Endothelial cell of umbilical vein (primary cell): Measurements from ENCODE around the gene CD58. TPM values are rescaled to one million over a fixed set of nuclear protein-coding genes. Genes with fewer than 3 reads are reported as not detected.

Experiments
- BruUV-seq: library from RNA; stranded (reverse); fragments of 400-500 nt; replicated peaks from 2 replicates; lab custom pipeline; 2021; lab: Mats Ljungman, UMichigan
- CTCF ChIA-PET: fragments of 300-600, 350-600 bp; sonication (Branson Sonifier 250); formaldehyde crosslinking; loops from one replicate; lab custom pipeline; 2021; ENCODE audit warnings: antibody characterized with exemption, inconsistent platforms; lab: Charles Lee
- POLR2A ChIA-PET: fragments of 300-600, 350-600 bp; sonication (Branson Sonifier 250); formaldehyde crosslinking; loops from one replicate; lab custom pipeline; 2021; ENCODE audit warnings: antibody characterized with exemption, inconsistent platforms; lab: Charles Lee
- DNase-seq: peaks from one replicate; pipeline ENCODE4 v3.0.0-alpha.2; 2011; ENCODE audit warnings: low read depth, low spot score
- FAIRE-seq: peaks from 2 replicates; lab custom pipeline; 2011; peaks lifted over from hg19 to GRCh38; lab: Jason Lieb, UNC
- H2AFZ ChIP-seq: 2 replicates; pipeline ENCODE4 v1.6.0; 2012; ENCODE audit warnings: low read depth, low read length, control low read depth, inconsistent platforms
- H3K27ac ChIP-seq: 2 replicates; pipeline ENCODE4 v1.5.1; 2011; ENCODE audit warnings: low read depth, mild to moderate bottlenecking, control low read depth, low read length, moderate library complexity; ENCODE audit not compliant: insufficient read depth
- H3K27me3 ChIP-seq, 2 experiments: 2 replicates each; pipeline versions ENCODE4 v1.6.0 to v1.6.1; 2011; ENCODE audit warnings: low read length in 2 of 2, mixed read lengths in 1 of 2; ENCODE audit not compliant: control insufficient read depth in 2 of 2, insufficient read depth in 2 of 2
- H3K36me3 ChIP-seq, 2 experiments: 2 replicates in 1 of 2; 3 replicates in 1 of 2; pipeline ENCODE4 v1.5.1; 2011; ENCODE audit warnings: low read length in 2 of 2, mild to moderate bottlenecking in 1 of 2, moderate library complexity in 1 of 2; ENCODE audit not compliant: control insufficient read depth in 2 of 2, insufficient read depth in 2 of 2; ENCODE audit errors: extremely low read depth in 1 of 2
- H3K4me1 ChIP-seq: 3 replicates; pipeline ENCODE4 v1.5.1; 2011; ENCODE audit warnings: mild to moderate bottlenecking, low read length; ENCODE audit not compliant: control insufficient read depth, insufficient read depth; ENCODE audit errors: extremely low read depth
- H3K4me2 ChIP-seq: 2 replicates; pipeline ENCODE4 v1.6.1; 2011; ENCODE audit warnings: low read length, control low read depth, mixed read lengths; ENCODE audit not compliant: insufficient read depth
- H3K4me3 ChIP-seq, 3 experiments: fragments of 200-600 bp in 1 of 3; sonication (generic), shearing (Covaris generic) in 1 of 3; replicated peaks in 1 of 3; 2 replicates each; pipeline ENCODE4 v1.5.1; 2011 to 2016; ENCODE audit warnings: control low read depth in 3 of 3, low read length in 3 of 3, mild to moderate bottlenecking in 2 of 3, inconsistent platforms in 1 of 3, low read depth in 1 of 3, moderate library complexity in 1 of 3; ENCODE audit not compliant: insufficient read depth in 1 of 3
- H3K79me2 ChIP-seq: 2 replicates; pipeline ENCODE4 v1.6.0; 2012; ENCODE audit warnings: low read length, inconsistent platforms; ENCODE audit not compliant: control insufficient read depth, insufficient read depth
- H3K9ac ChIP-seq: replicated peaks from 2 replicates; pipeline ENCODE3; 2011; ENCODE audit warnings: low read length, control low read depth; ENCODE audit not compliant: insufficient read depth; ENCODE audit errors: extremely low read depth
- H3K9me1 ChIP-seq: replicated peaks from 3 replicates; pipeline ENCODE4 v1.6.0; 2011; ENCODE audit warnings: mild to moderate bottlenecking, low read length; ENCODE audit not compliant: control insufficient read depth, insufficient read depth; ENCODE audit errors: extremely low read depth
- H3K9me3 ChIP-seq: replicated peaks from 2 replicates; pipeline ENCODE4 v1.5.1; 2012; ENCODE audit warnings: low read length, inconsistent platforms; ENCODE audit not compliant: control insufficient read depth, insufficient read depth
- H4K20me1 ChIP-seq: replicated peaks from 2 replicates; pipeline ENCODE3; 2011; ENCODE audit warnings: mild to moderate bottlenecking, low read length; ENCODE audit not compliant: control insufficient read depth, insufficient read depth; ENCODE audit errors: extremely low read depth
- CTCF ChIP-seq, 2 donors: IDR thresholded peaks; 1 replicate in 1 of 2; 2 replicates in 1 of 2; pipeline ENCODE4 v1.5.1; 2011; ENCODE audit warnings: low read length in 2 of 2, mild to moderate bottlenecking in 2 of 2, moderate library complexity in 2 of 2, control low read depth in 1 of 2, inconsistent platforms in 1 of 2, low read depth in 1 of 2; ENCODE audit not compliant: insufficient read depth in 1 of 2; ENCODE audit errors: extremely low read depth in 1 of 2
- EZH2 ChIP-seq: IDR thresholded peaks from 2 replicates; pipeline ENCODE4 v1.6.1; 2012; ENCODE audit warnings: borderline replicate concordance, low read depth, mild to moderate bottlenecking, moderate library complexity, low read length, inconsistent platforms; ENCODE audit not compliant: severe bottlenecking
- FOS ChIP-seq: IDR thresholded peaks from 2 replicates; pipeline ENCODE4 v1.6.1; 2011; ENCODE audit warnings: mild to moderate bottlenecking, low read length, moderate library complexity, borderline replicate concordance; ENCODE audit not compliant: insufficient read depth
- GATA2 ChIP-seq: IDR thresholded peaks from 2 replicates; pipeline ENCODE4 v1.7.0; 2011; ENCODE audit warnings: low read depth, mild to moderate bottlenecking, moderate library complexity, mixed read lengths, low read length; ENCODE audit not compliant: insufficient read length, insufficient read depth
- JUN ChIP-seq: IDR thresholded peaks from 2 replicates; pipeline ENCODE4 v1.6.1; 2011; ENCODE audit warnings: borderline replicate concordance, low read depth; ENCODE audit not compliant: insufficient read length, insufficient read depth
- MAX ChIP-seq: IDR thresholded peaks from 2 replicates; pipeline ENCODE4 v1.6.1; 2011; ENCODE audit not compliant: insufficient read depth, insufficient read length
- MYC ChIP-seq: IDR thresholded peaks from one replicate; pipeline ENCODE4 v1.6.1; 2011; ENCODE audit warnings: mild to moderate bottlenecking, low read depth, low read length
- POLR2A ChIP-seq: IDR thresholded peaks from 2 replicates; pipeline ENCODE4 v1.6.1; 2012; ENCODE audit warnings: low read depth, mild to moderate bottlenecking, control low read depth, low read length
- POLR2AphosphoS5 ChIP-seq: IDR thresholded peaks from 2 replicates; pipeline ENCODE4 v1.6.1; 2012; ENCODE audit warnings: low read depth, mild to moderate bottlenecking, control low read depth, low read length, moderate library complexity; ENCODE audit not compliant: insufficient read depth
- dilution Hi-C: fragments of 300-500 bp; cut with MboI; formaldehyde crosslinking; loops from one replicate; pipeline ENCODE4 v1.15.0; 2019; ENCODE audit warnings: low sequenced_read_pairs; ENCODE audit not compliant: extremely low pct_ligation_motif_present
- intact Hi-C: fragments of 100-400 bp; cut with micrococcal nuclease; formaldehyde crosslinking; loops from one replicate; pipeline ENCODE4 v1.10.0; 2022
- polyA plus RNA-seq, 4 experiments: library from polyadenylated mRNA; depleted of rRNA in 3 of 4; stranded (reverse) in 3 of 4; unstranded in 1 of 4; fragments of >200 nt; gene quantifications; 2 replicates each; pipeline versions ENCODE4 v1.2.1 to v1.2.3, GENCODE V29; 2011 to 2012; ENCODE audit warnings: missing spikeins in 1 of 4
- total RNA-seq: library from RNA; stranded (reverse); gene quantifications from 2 replicates; pipeline ENCODE4 v1.2.3, GENCODE V29; 2021

The CD58 gene
- total and polyA plus RNA-seq, 2 donors (not counting 3 experiments of a cell fraction or from before 2014, with no cell fraction given): 9.8 to 12.7 TPM

- dilution Hi-C loops (loop anchor here (25.0 kb wide), 1 partner anchor 106 kb away; no protein-coding TSS in a partner anchor), intact Hi-C loops (no loop called here)
- no TSS peak for BruUV-seq
- POLR2A ChIA-PET: no interaction called here
- Histone ChIP-seq H3K4me2 (no peak overlapping the region), H3K9me3 (no peaks in the 10 kb centered on the region), H3K9ac (no peak overlapping the region), H3K27ac (no peak overlapping the region), H3K27me3 (no peaks in the 10 kb centered on the region), H3K36me3 (no peaks in the 10 kb centered on the region), H3K79me2 (no peaks in the 10 kb centered on the region), H3K4me3 (no peak overlapping the region), H4K20me1 (no peaks in the 10 kb centered on the region), H3K4me1 (peaks cover 19% of the 10 kb centered on the region), H3K9me1 (no peaks in the 10 kb centered on the region), H2AFZ (no peak overlapping the region)
- no peak for FAIRE-seq
- TF ChIP-seq CTCF (IDR thresholded peaks at IDR 0.05; ENCODE audit: extremely low read depth in 1 of 2, insufficient read depth in 1 of 2, low read depth in 1 of 2, low read length in 2 of 2) (no peak), JUN (no peak), POLR2A (no peak), POLR2AphosphoS5 (no peak), GATA2 (no peak), MYC (no peak), EZH2 (no peak), MAX (no peak), FOS (no peak)
- CTCF ChIA-PET: interaction anchor here (1.3 to 3.6 kb wide), 4 partner anchors 8 to 686 kb away, joined by 3 to 34 read pairs (median 18); no protein-coding TSS in a partner anchor
- DNase-seq: no peak
These were observed 77.1 kb downstream of the CD58 start for GRCh38 chr1:116493484-116494352.
